GM21447 (cell line): Measurements from ENCODE around the gene SLFNL1.
A peak's percentile ranks its signal among the peaks of the same experiment; 100 is the strongest.

Experiments used
- ATAC-seq: cut with Tn5 transposase; IDR thresholded peaks from one replicate; pipeline ENCODE4 v1.9.1; 2021; ENCODE audit not compliant: unreplicated experiment

The SLFNL1 gene

GRCh38 chr1:40987439-40988276 lies 33.9 kb downstream of the SLFNL1 start:
- ATAC-seq, result no peak

- no peak for ATAC-seq
Observed at GRCh38 chr1:40986956-40987355, 34.6 kb downstream of the SLFNL1 start.

GRCh38 chr1:40986328-40986783 lies 35.2 kb downstream of the SLFNL1 start:
- ATAC-seq, result no peak

GRCh38 chr1:40985875-40986274 lies 35.6 kb downstream of the SLFNL1 start:
- no peak for ATAC-seq

- ATAC-seq, result no peak
Observed at GRCh38 chr1:40985161-40985560, 36.4 kb downstream of the SLFNL1 start.

GRCh38 chr1:40984531-40984930 lies 37.0 kb downstream of the SLFNL1 start:
- ATAC-seq, result no peak

GRCh38 chr1:40984066-40984465 lies 37.5 kb downstream of the SLFNL1 start:
- no peak for ATAC-seq

- no peak for ATAC-seq
Observed at GRCh38 chr1:40983286-40983685, 38.2 kb downstream of the SLFNL1 start.

- ATAC-seq, result no peak
Observed at GRCh38 chr1:40982721-40983120, 38.8 kb downstream of the SLFNL1 start.

- ATAC-seq, result no peak
Observed at GRCh38 chr1:40981691-40982448, 39.7 kb downstream of the SLFNL1 start.

- ATAC-seq, result no peak
Observed at GRCh38 chr1:40980453-40981121, 40.9 kb downstream of the SLFNL1 start.

- peak; percentile 17 for ATAC-seq
Observed at GRCh38 chr1:40980068-40980452, 41.5 kb downstream of the SLFNL1 start.

- ATAC-seq, result peak; percentile 83
Observed at GRCh38 chr1:40979241-40980067, 42.1 kb downstream of the SLFNL1 start, which contains the start of gene CTPS1. Gene CTPS1, plus strand, starts transcription at chr1:40979696. Its CDS starts 3,595 bp downstream, at chr1:40983291.

- no peak for ATAC-seq
Observed at GRCh38 chr1:40978886-40979240, 42.7 kb downstream of the SLFNL1 start.

GRCh38 chr1:40977716-40978115 lies 43.8 kb downstream of the SLFNL1 start:
- no peak for ATAC-seq

GRCh38 chr1:40976952-40977690 lies 44.4 kb downstream of the SLFNL1 start:
- ATAC-seq, result no peak

GRCh38 chr1:40974945-40975344 lies 46.6 kb downstream of the SLFNL1 start:
- ATAC-seq, result no peak

GRCh38 chr1:40973912-40974311 lies 47.6 kb downstream of the SLFNL1 start:
- ATAC-seq, result no peak

- ATAC-seq, result no peak
Observed at GRCh38 chr1:40971966-40972365, 49.6 kb downstream of the SLFNL1 start.

GRCh38 chr1:40969445-40969844 lies 52.1 kb downstream of the SLFNL1 start:
- ATAC-seq, result no peak
